GM12892 (cell line): ENCODE measurements around the gene MXRA7. TPM values are rescaled to one million over a fixed set of nuclear protein-coding genes. Genes with fewer than 3 reads are reported as not detected.
"Not testable (repeated sequence)": the region's sequence is repeated elsewhere in the genome, so short reads cannot be mapped to it uniquely, and the experiment has no call there.

Experiments
- DNase-seq: peaks from one replicate; pipeline ENCODE4 v3.0.0; 2011; ENCODE audit not compliant: insufficient read length
- FAIRE-seq: peaks from 2 replicates; lab custom pipeline; 2011; peaks lifted over from hg19 to GRCh38; lab: Jason Lieb, UNC
- POLR2A ChIP-seq: IDR thresholded peaks from 2 replicates; pipeline ENCODE4 v1.6.1; 2011; ENCODE audit warnings: low read depth, low read length, control low read depth
- POLR2AphosphoS5 ChIP-seq: IDR thresholded peaks from 2 replicates; pipeline ENCODE4 v1.6.1; 2011; ENCODE audit warnings: low read depth, low read length, control low read depth
- TAF1 ChIP-seq: IDR thresholded peaks from 2 replicates; pipeline ENCODE4 v1.6.1; 2011; ENCODE audit warnings: low read depth, mild to moderate bottlenecking, control low read depth, low read length, borderline replicate concordance
- polyA plus RNA-seq: library from polyadenylated mRNA; unstranded; fragments of >200 nt; gene quantifications from one replicate; pipeline ENCODE4 v1.2.1, GENCODE V29; 2012; ENCODE audit warnings: missing spikeins, inconsistent platforms; ENCODE audit not compliant: missing spikeins

The MXRA7 gene, protein sequence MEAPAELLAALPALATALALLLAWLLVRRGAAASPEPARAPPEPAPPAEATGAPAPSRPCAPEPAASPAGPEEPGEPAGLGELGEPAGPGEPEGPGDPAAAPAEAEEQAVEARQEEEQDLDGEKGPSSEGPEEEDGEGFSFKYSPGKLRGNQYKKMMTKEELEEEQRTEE
- 1.00 TPM for polyA plus RNA-seq

DNA sequence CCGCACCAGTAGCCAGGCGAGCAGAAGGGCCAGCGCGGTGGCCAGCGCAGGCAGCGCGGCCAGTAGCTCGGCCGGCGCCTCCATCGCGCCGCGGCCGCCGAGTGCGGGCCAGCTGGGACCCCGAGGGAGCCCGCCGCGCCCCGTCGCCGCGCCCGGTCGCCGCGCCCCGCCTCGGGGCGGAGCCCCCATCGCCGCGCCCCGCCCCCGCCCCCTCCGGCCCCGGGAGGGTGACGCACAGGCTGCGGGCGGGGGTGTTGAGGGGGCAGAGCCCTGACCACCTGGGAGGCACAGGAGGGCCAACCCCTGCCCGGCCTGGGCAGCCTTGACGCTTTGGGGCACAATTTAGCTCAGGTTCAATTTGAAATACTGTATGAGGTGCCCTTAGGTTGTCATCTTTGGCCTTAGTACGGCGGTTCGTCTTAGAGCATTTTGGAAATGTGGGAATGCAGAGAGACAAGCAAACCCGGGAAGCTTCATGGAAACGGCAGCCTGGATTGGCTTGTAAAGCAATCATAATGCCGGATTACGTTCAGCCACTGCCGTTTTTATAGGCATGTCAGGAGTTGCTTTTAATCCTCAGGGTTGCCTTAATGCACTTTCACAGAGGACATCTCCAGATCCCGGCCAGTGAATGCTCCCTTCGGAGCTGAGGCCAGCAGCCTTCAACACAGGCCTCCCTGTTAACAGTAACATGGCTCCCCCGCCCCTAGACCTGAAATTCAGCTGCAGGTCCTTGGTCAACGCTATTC, at the start of gene MXRA7:
TSS of gene MXRA7 (minus strand) at position 103 of the 749 bp plus-strand sequence. CDS start at position 84, 19 bp downstream.
- TF ChIP-seq TAF1, result no peak
- TF ChIP-seq POLR2A, result no peak
- no peak for TF ChIP-seq POLR2AphosphoS5
- DNase-seq (peak; percentile 59), FAIRE-seq (peak; percentile 38)

DNA sequence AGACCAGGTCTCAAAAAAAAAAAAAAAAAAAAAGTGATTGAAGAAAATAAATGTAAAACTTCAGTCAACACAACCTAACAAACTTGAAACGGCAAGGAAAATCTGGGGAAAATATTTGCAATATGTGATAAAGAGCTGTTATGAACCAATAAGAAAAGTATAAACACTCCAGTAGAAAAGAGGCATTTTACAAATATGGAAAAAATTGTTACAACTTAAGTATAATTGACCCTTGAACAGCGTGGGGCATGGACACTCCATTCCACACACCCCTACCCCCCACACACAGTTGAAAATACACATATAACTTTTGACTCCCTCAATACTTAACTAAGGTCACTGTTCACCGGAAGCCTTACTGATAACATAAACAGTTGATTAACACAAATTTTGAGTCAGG, 47.8 kb upstream of the MXRA7 start:
- TF ChIP-seq TAF1, result no peak
- no peak for TF ChIP-seq POLR2AphosphoS5
- TF ChIP-seq POLR2A, result no peak
- FAIRE-seq, result no peak

DNA sequence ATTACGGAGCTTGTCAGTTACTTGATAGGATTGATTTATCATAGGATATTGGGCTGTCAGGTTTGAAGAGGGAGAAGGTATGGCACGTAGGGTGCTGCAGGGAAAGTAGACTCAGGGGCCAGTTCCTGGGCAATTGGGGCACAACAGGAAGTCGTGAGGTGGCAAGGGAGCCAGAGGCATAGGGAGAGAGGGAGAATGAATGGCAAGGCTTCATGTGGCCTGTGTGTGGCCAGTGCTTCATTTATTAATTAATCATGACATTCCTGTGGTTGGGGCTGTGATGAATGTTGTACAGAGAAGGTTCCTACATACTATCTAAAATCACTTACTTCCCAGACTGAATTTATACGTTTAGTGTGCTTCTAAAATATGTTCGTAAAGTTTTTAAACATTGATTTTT, 46.5 kb upstream of the MXRA7 start:
- FAIRE-seq (no peak), DNase-seq (no peak)
- TF ChIP-seq POLR2A, result no peak
- no peak for TF ChIP-seq POLR2AphosphoS5
- no peak for TF ChIP-seq TAF1

More for the DNA sequence above, 47.8 kb upstream of the MXRA7 start:
- DNase-seq, result no peak

DNA sequence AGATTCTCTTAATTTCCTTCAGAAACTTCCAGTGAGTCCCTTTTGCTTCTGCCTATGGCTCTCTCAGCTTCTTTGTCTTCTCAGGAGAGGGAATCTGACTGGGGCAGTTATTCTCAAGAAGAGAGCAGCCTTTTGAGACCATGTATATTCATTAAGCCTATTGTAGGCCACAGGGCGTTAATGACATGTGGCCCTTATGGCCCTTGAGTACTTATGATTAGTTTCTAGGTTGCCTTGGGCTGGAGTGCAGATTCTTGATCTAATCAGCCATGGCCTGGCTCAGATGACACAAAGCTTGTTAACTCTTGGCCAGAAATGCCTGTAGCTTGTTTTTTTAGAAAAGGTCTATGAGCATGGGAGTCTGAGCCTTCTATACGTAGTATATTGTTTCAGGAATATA, 44.5 kb upstream of the MXRA7 start:
- FAIRE-seq, result no peak
- DNase-seq, result no peak
- TF ChIP-seq TAF1 (no peak), POLR2A (no peak), POLR2AphosphoS5 (no peak)

DNA sequence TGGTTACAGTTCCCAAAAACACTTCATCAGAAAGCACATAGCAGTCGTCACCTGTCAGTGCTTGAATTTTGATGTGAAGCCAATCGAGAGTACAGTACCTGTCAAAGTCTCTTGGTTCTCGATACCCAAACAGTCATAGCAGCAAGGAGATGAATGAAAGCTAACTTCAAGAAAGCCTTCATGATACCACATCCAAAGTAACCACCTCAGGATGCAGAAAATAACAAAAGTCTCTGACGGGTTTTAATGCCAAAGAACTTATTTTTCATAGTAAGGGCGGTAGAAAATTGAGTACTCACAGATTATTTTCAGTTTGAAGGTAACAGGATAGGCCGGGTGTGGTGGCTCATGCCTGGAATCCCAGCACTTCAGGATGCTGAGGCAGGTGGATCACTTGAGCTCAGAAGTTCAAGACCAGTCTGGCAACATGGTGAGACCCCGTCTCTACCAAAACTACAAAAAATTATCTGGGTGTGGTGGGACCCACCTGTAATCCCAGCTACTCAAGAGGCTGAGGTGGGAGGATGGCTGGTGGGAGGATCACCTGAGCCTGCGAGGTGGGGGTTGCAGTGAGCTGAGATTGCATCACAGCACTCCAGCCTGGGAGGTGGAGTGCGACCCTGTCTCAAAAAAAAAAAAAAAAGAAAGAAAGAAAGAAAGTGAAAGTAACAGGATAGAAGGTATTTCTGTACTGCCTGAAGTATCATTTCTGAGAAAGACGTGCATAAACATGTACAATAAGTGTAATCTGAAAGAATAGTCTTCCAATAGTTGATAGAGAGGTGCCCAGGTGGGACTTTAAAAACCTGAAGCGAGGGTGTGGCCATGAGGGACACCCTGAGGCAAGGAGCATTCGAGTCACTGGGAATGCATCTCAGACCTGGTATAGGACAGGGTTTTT, 42.5 kb upstream of the MXRA7 start:
- DNase-seq (no peak), FAIRE-seq (no peak)
- no peak for TF ChIP-seq TAF1
- TF ChIP-seq POLR2AphosphoS5, result no peak
- no peak for TF ChIP-seq POLR2A

DNA sequence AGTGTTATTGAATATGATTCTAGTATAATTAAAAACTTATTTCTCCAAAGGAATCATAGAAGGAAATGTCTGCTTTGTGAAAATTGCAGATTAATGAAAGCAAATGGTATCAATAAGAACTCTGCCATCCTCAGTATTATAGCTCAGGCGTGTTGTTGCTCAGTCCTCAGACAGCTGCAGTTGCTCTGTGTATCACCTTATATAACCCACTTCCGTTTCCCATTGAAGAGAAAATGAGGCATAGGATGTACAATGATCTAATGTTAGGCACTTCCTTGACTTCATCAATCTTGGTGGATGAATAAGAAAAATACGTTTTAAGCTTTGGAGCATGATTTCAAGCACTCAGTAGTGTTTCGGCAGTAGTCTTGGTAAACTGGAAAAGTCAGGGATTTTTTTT, 41.2 kb upstream of the MXRA7 start:
- no peak for TF ChIP-seq TAF1
- no peak for TF ChIP-seq POLR2A
- no peak for TF ChIP-seq POLR2AphosphoS5
- DNase-seq (no peak), FAIRE-seq (no peak)

DNA sequence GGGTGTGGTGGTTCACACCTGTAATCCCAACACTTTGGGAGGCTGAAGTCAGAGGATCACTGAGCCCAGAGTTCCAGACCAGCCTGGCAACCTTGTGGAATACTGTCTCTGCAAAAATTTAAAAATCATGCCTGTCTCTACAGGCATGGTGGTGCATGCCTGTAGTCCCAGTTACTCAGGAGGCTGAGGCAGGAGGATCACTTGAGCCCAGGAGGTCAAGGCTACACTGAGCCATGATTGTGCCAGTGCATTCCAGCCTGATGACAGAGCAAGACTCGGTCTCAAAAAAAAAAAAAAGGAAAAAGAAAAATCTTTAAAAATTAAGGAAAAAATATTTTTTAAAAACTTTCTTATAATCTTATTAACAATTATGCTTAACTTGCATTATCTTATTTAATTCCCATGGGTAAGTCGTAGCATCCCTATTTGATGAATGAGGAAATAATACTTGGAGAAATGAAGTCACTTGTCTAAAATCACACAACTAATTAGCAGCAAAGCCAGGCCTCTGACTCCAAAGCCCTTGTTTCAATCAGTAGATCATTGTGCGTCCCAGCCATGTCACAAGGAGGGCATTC, 40.7 kb upstream of the MXRA7 start:
- FAIRE-seq, result no peak
- no peak for DNase-seq
- TF ChIP-seq POLR2AphosphoS5 (no peak), TAF1 (no peak), POLR2A (no peak)

DNA sequence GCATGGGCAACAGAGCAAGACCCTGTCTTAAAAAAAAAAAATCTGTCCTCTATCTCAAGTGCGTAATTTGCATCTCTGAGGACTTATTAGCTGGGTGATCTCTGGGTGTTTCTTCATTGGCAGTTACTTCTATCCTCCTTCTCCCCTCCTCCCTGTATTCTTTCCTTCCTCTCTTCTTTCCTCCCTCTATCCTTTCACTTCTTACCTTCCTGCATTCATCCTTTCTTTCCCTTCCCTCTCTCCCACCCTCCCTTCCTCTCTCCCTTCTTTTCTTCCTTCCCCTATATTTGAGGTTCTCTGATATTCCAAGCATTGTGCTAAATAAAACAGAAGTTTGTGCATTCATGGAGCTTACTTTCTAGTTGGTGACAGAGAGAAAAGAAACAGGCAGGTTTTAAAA, 37.9 kb upstream of the MXRA7 start:
- FAIRE-seq (no peak), DNase-seq (no peak)
- TF ChIP-seq POLR2AphosphoS5, result no peak
- no peak for TF ChIP-seq TAF1
- no peak for TF ChIP-seq POLR2A

DNA sequence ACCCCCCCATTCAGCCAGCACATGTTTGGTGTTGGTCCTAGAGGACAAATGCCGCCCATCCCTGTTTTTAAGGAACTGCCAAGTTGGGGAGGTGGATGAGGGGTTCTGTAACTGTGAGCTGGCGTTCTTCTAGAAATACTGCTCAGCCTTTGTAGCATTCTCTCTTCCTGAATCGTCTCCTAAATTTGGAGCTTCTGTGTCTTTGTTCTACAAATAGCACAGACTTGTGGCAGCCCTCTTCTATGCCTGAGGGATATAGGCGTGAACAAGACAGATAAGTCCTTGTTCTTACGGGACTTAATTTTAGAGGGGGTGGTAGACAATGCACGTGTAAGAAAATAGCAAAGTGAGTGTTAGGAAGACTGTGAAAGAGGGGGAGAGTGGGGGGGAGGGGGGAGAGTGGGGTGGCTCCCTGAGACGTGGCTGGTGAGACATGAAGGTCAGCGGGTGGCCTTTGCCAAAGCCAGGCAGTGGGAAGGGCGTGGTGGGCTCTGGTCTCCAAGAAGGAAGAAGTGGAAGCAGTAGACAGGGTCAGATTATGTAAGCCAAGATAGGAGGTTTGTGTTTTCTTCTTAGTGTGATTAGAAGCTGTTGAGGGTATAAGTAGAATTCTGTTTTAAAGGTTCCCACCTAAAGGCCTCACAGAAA, 37.1 kb upstream of the MXRA7 start:
- DNase-seq (no peak), FAIRE-seq (no peak)
- TF ChIP-seq POLR2A (no peak), POLR2AphosphoS5 (no peak), TAF1 (no peak)

DNA sequence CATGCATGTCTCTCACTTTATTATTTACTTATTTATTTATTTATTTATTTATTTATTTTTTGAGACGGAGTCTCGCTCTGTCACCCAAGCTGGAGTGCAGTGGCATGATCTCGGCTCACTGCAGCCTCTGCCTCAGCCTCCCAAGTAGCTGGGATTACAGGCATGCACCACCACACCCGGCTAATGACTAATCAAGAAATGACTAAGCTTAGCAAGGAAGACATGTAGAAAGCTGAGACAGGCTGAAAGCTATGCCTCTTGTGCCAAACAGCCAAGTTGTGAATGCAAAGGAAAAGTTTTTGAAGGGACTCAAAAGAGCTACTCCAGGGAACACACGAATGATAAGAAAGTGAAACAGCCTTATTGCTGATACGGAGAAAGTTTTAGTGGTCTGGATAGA, 35.0 kb upstream of the MXRA7 start:
- not testable (repeated sequence) for DNase-seq

DNA sequence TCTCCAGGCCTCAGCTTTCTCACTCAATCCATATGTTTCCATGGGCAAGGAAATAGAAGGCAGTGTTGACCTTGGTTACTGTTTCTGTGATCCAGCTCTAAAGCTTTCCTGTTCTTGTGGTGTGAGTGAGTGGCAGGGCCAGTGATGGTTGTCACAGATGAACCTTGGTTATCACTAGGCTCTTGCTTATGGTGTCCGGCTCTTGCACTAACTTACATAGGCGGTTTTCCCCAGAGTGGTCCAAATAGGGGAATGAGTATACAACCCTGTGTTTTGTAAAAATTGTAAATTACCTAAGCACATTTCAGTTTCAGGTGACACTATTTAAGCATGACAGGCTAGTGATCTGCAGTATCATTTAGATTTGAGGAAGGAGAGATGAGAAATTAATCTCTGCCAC, 34.0 kb upstream of the MXRA7 start:
- FAIRE-seq (no peak), DNase-seq (no peak)
- TF ChIP-seq POLR2AphosphoS5 (no peak), TAF1 (no peak), POLR2A (no peak)

More for the DNA sequence above, 35.0 kb upstream of the MXRA7 start:
- not testable (repeated sequence) for FAIRE-seq
